OCI-LY3 (cell line): ENCODE results near the gene PLAC9.

ENCODE experiments used
- H2AFZ ChIP-seq: fragments of 200-600, 300-600 bp; shearing (Covaris generic); 2 replicates; pipeline ENCODE4 v1.6.0; 2014; ENCODE audit warnings: antibody characterized with exemption, low read depth, low read length
- H3K27ac ChIP-seq: fragments of 200-600, 300-600 bp; sonication (generic); 2 replicates; pipeline ENCODE4 v1.5.1; 2014; ENCODE audit warnings: mild to moderate bottlenecking, low read length, moderate library complexity, mixed read lengths
- H3K27me3 ChIP-seq: fragments of 200-600, 300-600 bp; sonication (generic); 2 replicates; pipeline ENCODE4 v1.6.1; 2014; ENCODE audit warnings: low read depth, low read length, mixed read lengths
- H3K36me3 ChIP-seq: fragments of 200-600, 300-600 bp; sonication (generic); replicated peaks from 2 replicates; pipeline ENCODE3; 2014; ENCODE audit warnings: low read depth, low read length, mixed read lengths
- H3K4me1 ChIP-seq: fragments of 300-600, 200-600 bp; sonication (generic); 2 replicates; pipeline ENCODE4 v1.6.1; 2014; ENCODE audit warnings: low read length, mixed read lengths
- H3K4me2 ChIP-seq: fragments of 200-600, 300-600 bp; sonication (generic); 2 replicates; pipeline ENCODE4 v1.6.1; 2014; ENCODE audit warnings: low read length, mixed read lengths
- H3K4me3 ChIP-seq: fragments of 300-600, 200-600 bp; sonication (generic); 2 replicates; pipeline ENCODE4 v1.5.1; 2014; ENCODE audit warnings: antibody characterized with exemption, mild to moderate bottlenecking, low read length, moderate library complexity
- H3K79me2 ChIP-seq: fragments of 300-600, 200-600 bp; shearing (Covaris generic); 2 replicates; pipeline ENCODE4 v1.6.1; 2014; ENCODE audit warnings: mild to moderate bottlenecking, low read length, mixed read lengths
- H3K9ac ChIP-seq: fragments of 300-600, 200-600 bp; shearing (Covaris generic); 2 replicates; pipeline ENCODE4 v1.6.0; 2014; ENCODE audit warnings: mild to moderate bottlenecking, low read length, moderate library complexity
- H3K9me3 ChIP-seq: fragments of 200-600, 300-600 bp; shearing (Covaris generic); 2 replicates; pipeline ENCODE4 v1.6.1; 2014; ENCODE audit warnings: low read length, mixed read lengths; ENCODE audit not compliant: insufficient read depth
- H4K20me1 ChIP-seq: fragments of 200-600, 300-600 bp; sonication (generic); 2 replicates; pipeline ENCODE4 v1.6.1; 2016; ENCODE audit warnings: low read length, mixed read lengths; ENCODE audit not compliant: insufficient read depth
- EZH2phosphoT487 ChIP-seq: fragments of 200-600 bp; shearing (Covaris generic); IDR thresholded peaks from 2 replicates; pipeline ENCODE4 v1.6.1; 2018; ENCODE audit warnings: antibody characterized with exemption, mixed run types, low read depth
- TF ChIP-seq, protein P1 (sequence below): fragments of 200-600, 300-600 bp; sonication (generic); IDR thresholded peaks from 2 replicates; pipeline ENCODE4 v1.5.1; 2014; ENCODE audit warnings: antibody characterized with exemption, low read length, low read depth

PLAC9 gene

DNA sequence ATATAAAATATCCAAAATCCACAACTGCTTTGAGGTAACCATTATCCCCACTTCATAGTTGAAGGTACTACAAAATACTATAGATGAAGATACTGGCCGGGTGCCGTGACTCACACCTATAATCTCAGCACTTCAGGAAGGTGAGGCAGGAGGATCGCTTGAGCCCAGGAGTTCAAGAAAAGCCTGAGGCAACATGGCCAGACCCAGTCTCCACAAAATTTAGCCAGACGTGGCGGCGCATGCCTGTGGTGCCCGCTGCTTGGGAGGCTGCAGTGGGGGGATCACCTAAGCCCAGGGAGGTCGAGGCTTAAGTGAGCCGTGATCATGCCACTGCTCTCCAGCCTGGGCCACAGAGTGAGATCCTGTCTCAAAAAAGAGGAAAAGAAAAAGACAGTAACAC lies 32.4 kb upstream of the PLAC9 start:
- no peaks in the 10 kb centered on the region for H3K4me1 ChIP-seq
- no peaks in the 10 kb centered on the region for H3K27me3 ChIP-seq
- H3K36me3 ChIP-seq = no peaks in the 10 kb centered on the region
- H3K4me3 ChIP-seq = no peak overlapping the region
- no peaks in the 10 kb centered on the region for H4K20me1 ChIP-seq
- no peak overlapping the region for H3K9ac ChIP-seq
- no peak overlapping the region for H3K27ac ChIP-seq
- H3K9me3 ChIP-seq = no peaks in the 10 kb centered on the region
- H3K4me2 ChIP-seq = no peak overlapping the region
- H3K79me2 ChIP-seq = no peaks in the 10 kb centered on the region
- TF ChIP-seq, protein P1, sequence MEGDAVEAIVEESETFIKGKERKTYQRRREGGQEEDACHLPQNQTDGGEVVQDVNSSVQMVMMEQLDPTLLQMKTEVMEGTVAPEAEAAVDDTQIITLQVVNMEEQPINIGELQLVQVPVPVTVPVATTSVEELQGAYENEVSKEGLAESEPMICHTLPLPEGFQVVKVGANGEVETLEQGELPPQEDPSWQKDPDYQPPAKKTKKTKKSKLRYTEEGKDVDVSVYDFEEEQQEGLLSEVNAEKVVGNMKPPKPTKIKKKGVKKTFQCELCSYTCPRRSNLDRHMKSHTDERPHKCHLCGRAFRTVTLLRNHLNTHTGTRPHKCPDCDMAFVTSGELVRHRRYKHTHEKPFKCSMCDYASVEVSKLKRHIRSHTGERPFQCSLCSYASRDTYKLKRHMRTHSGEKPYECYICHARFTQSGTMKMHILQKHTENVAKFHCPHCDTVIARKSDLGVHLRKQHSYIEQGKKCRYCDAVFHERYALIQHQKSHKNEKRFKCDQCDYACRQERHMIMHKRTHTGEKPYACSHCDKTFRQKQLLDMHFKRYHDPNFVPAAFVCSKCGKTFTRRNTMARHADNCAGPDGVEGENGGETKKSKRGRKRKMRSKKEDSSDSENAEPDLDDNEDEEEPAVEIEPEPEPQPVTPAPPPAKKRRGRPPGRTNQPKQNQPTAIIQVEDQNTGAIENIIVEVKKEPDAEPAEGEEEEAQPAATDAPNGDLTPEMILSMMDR = no peak
- TF ChIP-seq EZH2phosphoT487 = no peak
- no peak overlapping the region for H2AFZ ChIP-seq

DNA sequence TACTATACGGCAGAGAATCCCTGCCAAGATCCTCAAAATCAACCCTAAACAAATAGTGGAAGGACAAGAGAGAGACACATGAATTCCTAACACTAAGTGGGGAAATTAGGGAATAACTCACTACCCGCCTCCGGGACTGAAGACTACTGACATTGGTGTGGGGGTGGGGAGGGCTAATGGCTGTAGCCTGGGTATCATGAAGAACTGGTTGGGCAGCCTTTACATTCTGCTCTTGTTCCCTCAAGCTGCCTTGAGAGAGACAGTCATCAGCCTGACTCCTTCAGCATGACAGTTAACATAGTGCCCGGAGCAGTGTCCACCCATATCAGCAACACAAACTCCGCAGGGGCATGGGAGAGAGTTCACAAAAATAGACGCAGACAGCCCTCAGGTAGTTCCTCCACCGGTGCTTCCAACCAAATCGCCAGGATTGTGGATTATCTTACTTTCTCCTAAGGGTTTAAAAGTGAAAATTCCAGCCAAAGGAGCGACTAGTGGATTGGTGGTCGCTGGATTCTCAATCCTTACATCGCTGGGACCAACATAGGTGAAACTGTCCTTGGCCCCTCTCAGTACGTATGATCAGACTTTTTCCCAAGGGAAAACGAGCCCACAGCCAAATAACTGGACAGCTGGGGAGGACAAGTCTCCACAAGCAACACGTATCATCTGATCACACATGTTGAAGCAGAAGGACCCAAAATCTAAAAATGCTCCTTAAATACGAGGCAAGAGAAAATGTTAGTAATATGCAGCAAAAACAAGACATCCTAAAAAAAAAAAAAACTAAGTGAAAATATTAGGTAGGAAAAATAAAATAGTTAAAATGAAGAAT lies 31.5 kb upstream of the PLAC9 start:
- no peak overlapping the region for H3K27ac ChIP-seq
- H3K9ac ChIP-seq = no peak overlapping the region
- no peak overlapping the region for H2AFZ ChIP-seq
- no peaks in the 10 kb centered on the region for H3K4me1 ChIP-seq
- no peak overlapping the region for H3K4me2 ChIP-seq
- no peaks in the 10 kb centered on the region for H3K36me3 ChIP-seq
- no peaks in the 10 kb centered on the region for H3K79me2 ChIP-seq
- no peaks in the 10 kb centered on the region for H3K27me3 ChIP-seq
- no peaks in the 10 kb centered on the region for H4K20me1 ChIP-seq
- H3K4me3 ChIP-seq = no peak overlapping the region
- no peaks in the 10 kb centered on the region for H3K9me3 ChIP-seq
- no peak for TF ChIP-seq EZH2phosphoT487
- TF ChIP-seq, protein P1 = no peak

DNA sequence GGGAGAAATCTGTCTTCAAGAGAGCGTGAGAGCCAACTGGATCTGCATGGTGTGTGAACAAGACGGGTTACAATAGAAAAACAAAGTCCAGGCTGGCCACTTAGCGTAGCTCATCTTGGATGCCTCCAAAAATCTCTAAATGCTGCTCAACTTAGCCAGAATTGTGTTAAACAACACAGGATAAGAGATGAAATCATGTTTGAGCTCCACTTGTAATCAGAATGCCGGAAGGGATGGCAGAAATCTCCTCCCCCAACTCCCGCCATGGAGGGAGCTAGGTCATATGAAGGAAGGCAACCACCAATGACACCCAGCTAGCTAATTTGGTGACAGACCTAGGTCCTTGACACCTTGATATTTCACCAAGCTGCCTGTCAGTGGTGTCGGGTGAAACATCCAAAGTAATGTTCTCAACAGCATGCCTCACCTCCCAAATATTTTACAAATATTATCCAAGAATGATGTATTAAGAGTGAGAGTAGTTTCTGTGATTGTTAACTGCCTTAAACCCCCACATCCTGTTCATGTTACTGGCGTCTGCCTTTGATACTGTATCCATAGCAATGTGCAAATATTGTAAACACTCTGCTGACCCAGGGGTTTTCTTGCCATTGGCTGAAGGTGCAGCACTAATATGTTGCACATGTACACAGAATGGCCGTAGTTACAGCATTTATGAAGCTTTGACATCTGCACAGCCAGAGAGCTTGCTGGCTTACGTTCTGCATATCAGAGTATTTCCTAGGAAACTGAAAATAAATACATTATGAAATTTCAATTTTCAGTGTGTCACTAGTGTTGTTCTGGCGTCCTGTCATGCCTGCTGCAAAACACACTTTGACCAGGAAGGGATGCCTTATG lies 28.2 kb upstream of the PLAC9 start:
- H3K36me3 ChIP-seq = no peaks in the 10 kb centered on the region
- H4K20me1 ChIP-seq = no peaks in the 10 kb centered on the region
- H3K9me3 ChIP-seq = 0 out of 2 replicates have a peak, but pooled peaks cover 4% of the 10 kb centered on the region
- H3K4me3 ChIP-seq = no peak overlapping the region
- H3K4me1 ChIP-seq = no peaks in the 10 kb centered on the region
- H3K79me2 ChIP-seq = no peaks in the 10 kb centered on the region
- H3K27me3 ChIP-seq = no peaks in the 10 kb centered on the region
- H2AFZ ChIP-seq = no peak overlapping the region
- H3K4me2 ChIP-seq = no peak overlapping the region
- H3K9ac ChIP-seq = no peak overlapping the region
- TF ChIP-seq, protein P1 = no peak
- TF ChIP-seq EZH2phosphoT487 = no peak
- no peak overlapping the region for H3K27ac ChIP-seq

DNA sequence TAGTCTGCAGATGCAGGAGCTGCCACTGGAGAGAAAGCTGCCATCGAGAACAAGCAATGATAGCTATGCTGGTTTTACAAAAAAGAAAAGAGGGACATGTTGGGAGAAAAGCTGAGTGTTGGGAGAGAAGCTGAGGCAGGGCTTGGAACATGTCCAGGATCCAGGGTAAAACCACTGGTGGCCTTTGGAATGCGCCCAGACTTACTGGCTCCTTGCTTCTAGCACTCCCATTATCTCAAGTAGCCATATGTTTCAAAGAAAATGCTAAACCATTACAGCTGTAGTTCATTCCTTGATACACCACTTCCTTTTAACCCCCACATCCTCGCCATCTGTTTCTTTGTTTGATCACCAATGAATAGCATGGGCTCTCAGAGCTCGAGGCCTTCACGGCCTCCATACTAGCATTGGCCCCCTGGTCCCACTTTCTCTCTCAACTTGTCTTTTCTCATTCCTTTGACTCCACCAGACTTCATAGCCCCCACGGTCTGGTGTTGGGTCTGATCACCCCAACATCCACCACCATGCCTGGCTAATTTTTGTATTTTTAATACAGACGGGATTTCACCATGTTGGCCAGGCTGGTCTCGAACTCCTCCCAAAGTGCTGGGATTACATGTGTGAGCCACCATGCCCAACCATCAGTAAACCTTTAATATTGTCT lies 23.8 kb upstream of the PLAC9 start:
- H3K9me3 ChIP-seq = 0 out of 2 replicates have a peak, but pooled peaks cover 8% of the 10 kb centered on the region
- H3K79me2 ChIP-seq = no peaks in the 10 kb centered on the region
- TF ChIP-seq, protein P1 = no peak
- TF ChIP-seq EZH2phosphoT487 = no peak
- no peak overlapping the region for H2AFZ ChIP-seq
- H3K4me2 ChIP-seq = no peak overlapping the region
- H4K20me1 ChIP-seq = no peaks in the 10 kb centered on the region
- H3K4me3 ChIP-seq = no peak overlapping the region
- H3K36me3 ChIP-seq = no peaks in the 10 kb centered on the region
- H3K4me1 ChIP-seq = no peaks in the 10 kb centered on the region
- H3K9ac ChIP-seq = no peak overlapping the region
- H3K27ac ChIP-seq = no peak overlapping the region
- no peaks in the 10 kb centered on the region for H3K27me3 ChIP-seq
